HG02571 (cell line): ENCODE measurements around the gene RHBG.

Experiments
- ATAC-seq: cut with Tn5 transposase; IDR thresholded peaks from one replicate; pipeline ENCODE4 v1.9.1; 2021; ENCODE audit warnings: mild to moderate bottlenecking, moderate library complexity; ENCODE audit not compliant: unreplicated experiment

The RHBG gene

GRCh38 chr1:156402331-156403020 lies 33.5 kb downstream of the RHBG start:
- ATAC-seq = no peak

DNA sequence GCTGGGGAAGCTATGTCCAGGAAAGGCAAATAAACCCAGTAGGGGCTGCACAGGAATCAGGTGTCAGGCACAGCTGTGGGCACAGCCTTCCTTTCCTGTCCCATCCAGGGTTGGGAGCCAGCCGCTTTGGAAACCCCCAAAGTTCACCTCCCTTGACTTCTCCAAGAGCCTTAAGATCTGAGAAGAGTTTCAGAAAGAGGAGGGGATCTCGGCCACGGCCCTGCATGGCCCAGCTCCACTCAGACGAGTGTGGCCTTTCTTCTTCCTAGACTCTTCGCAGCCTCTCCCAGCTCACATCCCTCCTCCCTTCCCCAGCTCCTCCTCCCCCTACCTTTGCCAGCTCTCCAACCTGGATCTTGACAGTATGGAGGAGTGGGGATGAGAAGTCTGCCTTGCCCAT lies 36.7 kb downstream of the RHBG start:
- no peak for ATAC-seq

- ATAC-seq = no peak
Measured at GRCh38 chr1:156406251-156406650, 37.2 kb downstream of the RHBG start.

DNA sequence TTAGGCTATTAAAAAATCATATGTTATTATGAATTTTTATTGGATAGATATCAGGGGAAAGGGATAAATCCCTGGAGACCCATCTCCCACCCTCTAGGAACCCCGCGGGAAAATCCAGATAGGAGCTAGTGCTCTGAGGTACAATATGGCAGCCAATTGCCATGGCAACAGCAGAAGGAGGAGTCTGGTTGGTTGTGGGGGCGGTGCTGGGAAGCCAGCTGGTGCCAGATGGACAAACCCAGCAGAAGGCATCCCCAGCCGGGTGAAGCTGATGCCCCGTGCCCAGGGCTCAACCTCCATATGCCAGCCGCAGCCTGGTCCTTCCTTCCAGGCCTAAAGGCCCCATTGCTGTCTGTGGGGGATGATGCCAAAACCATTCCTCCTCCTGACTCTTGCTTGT lies 38.3 kb downstream of the RHBG start:
- ATAC-seq = no peak

DNA sequence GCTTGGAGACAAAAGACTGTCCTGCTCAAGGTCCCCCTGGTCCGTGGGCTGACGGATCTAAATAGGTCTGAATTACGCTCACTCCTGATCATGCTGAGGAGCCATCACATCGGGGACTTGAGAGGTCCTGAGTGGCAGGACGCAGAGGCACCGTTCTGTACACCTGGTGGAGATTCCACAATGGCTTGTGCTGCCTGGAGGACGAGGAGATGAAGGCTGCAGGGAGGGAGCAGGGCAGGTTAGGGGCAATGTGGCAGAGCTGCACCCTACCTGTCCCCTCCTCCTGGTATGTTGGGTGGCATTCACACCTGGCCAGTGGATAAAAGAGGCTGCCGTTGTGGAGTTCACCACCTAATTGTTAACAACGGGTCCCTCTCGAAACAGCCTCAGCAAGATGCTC lies 38.7 kb downstream of the RHBG start:
- ATAC-seq = no peak

- ATAC-seq = no peak
Measured at GRCh38 chr1:156409439-156409838, 40.4 kb downstream of the RHBG start.

DNA sequence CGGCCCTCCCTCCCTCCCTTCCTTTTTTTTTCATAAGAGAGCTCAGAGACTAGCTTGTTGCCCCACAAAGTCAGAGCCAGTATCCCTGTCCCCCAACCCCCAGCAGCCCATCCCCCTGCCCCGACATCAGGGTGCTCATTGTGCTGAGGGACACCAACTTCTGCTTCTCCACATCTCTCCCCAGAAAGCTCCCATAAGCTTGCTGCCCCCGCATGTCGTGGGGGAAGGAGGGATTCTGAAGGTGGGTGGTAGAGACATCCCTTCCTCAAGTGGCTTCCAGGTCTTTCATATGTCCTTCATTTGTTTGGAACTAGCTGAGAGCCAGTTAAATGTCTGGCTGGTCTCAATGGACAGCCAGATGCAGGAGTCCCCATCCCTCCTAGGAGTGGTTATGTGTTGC lies 41.2 kb downstream of the RHBG start:
- ATAC-seq = no peak

DNA sequence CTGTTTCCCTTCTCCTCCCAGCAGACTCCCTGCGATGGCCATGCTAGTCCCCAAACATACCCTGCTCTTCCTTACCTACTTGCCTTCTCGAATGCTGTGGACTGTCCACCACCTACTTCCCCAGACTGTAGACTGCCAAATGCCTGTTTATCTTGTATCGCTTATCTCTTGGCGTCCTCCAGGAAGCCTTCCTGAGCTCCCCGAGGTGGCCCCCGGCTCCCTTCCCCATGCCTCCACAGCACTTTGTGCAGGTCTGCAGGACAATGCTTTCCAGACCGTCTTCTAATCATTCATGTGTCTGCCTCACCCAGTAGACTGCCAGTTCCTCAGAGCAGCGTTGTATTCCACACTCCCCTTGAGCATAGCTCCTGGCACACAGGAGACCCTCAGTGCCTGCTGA lies 41.7 kb downstream of the RHBG start:
- no peak for ATAC-seq

- ATAC-seq = no peak
Measured at GRCh38 chr1:156412653-156413321, 43.8 kb downstream of the RHBG start.

DNA sequence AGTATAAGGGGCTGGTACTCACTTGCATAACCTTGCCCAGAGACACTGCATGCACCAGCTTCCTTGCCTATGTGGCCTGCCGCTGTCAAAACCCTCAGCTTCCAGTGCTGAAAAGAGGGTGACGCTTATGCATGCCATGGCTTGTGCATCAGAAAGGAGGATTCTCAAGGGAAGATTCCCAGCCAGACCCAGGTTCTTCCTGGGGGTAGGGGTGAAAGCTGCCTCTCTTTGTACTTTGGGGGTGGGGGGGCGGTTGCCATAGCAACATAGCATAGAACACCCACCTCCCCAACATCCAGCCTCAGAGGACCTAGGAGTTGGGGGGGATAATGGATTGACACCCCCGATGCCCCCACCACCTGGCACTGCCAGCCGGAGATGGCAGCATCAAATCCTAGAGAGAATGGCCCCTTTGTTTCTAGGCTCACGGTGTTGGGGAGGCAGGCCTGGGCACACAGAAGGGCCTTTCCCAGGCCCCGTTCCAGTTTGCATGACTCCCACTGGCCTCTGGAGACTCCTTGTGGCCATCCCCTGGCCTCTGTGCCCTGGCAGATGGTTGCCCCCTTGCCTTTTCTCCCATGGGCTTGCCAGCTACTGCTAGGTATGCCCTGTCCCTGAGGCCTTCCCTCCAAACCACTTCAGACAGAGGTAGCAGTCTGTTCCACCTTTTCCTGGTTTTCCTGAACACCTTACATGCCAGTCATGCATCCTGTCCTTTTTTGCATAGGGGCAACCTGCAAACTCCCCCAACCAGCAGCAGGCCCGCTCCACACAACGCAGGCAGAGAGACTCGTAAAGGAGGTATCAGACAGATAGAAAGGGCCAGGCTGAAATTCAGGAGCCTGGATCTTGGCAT lies 44.6 kb downstream of the RHBG start:
- ATAC-seq = no peak

GRCh38 chr1:156414461-156415064 lies 45.6 kb downstream of the RHBG start:
- ATAC-seq = no peak

DNA sequence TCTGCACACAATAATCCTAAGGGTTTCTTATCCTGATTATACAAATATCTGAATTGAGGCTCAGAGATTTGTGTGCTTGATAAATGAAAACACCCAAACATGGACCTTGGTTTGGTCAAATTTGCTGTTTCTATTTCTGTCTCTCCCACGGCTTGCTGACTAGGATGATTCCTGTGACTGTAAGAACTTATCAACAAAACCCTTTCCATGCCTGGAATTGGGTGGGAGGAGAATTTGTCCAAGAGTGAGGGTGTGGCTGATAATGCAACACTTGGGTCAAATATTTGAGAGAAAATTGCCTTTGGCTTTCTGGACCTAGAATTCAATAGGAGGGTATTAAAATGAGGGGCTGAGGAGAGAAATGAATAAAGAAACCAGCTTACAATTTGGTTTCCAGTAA lies 48.0 kb downstream of the RHBG start:
- ATAC-seq = no peak

DNA sequence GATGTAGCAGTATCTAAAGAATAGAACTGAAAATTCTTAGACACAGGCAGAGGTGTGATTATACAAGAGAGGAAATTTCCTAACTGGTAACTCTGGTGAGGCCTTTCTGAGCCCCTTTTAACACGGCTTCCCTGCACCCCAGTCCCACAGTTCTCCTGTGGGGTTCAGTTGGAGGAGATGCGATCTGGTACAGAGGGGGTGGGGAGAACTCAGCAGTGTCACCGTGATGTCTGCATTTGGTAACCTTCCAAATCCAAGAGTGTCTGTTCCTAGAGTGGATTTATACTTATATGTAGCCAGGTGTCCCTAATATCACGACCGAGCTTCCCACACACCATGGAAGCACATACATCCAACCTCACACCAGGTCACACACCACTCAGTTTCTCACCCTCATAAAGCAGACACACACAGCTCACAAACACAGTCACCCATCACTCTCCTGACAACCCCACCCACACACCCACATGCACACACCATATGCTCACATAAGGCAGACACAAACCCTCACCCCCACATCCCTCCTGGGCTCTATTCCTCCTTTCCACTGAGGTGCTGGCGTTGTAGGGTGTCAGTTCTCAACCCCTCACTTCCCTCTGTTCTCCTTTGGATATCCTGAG lies 48.5 kb downstream of the RHBG start:
- no peak for ATAC-seq

GRCh38 chr1:156418416-156419070 lies 49.5 kb downstream of the RHBG start:
- no peak for ATAC-seq

DNA sequence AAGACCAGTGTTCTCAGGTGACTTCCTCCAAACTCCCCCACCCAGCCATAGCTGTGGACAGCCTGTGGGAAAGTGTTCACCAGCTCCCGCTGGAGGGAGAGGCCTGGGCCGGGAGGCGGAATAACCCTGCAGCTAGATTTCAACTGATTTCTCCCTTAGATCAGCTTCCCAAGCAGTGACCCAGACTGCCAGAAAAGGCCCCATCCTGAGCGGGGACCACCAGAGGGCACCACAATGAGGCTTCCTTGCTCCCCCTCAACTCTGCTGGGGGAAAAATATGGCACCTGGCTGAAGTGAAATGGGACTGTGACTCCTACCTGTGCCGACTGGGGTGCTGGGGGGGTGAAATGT lies 50.8 kb downstream of the RHBG start:
- ATAC-seq = no peak

DNA sequence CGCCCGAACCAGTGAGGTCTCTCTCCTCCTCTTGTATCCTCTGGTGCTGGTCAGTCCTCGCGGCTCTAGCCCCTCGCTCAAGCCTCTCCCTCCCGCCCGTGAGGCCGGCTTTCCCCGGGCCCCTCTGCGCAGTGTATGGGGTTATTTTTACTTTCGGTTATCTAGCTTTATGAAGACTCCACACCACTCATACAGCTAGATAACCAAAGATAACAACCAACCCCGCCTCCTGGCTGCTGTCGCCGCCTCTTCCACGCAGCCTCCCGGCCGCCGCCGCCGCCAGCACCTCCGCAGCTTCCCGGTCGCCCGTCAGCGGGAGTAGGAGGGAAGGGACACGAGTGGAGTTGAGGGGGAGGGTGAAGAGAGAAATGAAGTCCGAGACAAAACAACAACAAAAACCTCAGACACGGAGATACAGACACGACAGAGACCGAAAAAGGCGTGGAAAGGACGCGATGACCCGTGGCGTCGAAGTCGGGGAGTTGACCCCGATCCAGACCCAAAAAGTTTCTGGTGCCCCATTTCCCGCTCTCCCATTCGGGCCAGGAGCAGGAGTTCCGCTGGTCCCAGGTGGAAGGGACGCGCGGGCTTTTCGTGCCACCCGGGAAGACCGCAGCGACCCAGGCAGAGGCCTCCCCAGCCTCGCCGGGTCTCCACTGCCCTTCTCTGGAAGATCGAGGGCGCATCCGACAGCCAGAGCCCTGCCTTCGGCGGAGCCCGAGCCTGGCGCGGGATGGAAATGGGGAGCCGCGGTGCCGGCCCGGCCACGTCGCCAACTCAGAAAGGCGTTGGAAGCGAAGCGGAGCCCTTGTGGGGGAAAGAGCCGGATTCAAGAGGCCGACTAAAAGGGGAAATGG lies 51.4 kb downstream of the RHBG start:
- no peak for ATAC-seq

DNA sequence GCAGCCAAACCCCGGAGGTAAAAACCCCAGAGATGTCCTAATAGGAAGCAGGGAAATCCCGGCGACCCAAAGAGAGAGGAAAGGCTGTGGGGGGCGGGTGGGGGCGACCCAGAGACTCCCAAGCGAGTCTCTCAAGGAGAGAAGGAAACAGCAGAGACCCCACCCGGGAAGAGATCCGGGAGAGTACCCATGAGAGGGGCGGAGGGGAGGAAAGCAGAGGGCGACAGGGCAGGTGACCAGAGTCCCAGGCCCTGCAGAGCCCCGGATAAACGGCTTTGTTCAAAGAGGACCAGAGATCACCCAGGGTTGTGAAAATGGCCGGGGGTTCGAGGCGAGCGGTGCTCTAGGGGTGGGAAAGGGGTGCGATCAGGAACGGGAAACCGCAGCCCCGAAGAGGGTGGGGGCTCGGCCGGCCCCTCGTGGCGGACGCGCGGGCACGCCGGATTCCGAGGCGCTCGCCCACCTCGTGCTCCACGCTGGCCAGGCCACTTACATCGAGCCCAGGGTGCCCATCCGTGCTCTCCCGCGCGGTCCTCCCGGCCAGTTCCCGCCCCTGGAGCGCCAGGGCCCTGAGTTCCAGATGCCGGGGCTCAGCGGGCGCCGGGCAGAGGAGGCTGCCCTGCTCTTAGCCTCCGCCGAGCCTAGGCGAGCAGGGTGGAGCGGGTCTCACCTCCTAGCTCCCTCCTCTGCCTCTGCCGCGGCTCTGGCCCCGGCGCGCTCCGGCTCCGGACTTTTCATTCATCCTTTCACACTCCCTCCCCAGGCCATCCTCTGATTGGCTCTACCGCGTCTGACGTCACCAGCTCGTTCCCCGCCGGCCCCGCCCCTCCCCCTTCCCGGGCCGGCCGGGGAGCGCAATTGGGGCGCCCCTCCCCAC lies 52.3 kb downstream of the RHBG start:
- ATAC-seq = peak; percentile 60

DNA sequence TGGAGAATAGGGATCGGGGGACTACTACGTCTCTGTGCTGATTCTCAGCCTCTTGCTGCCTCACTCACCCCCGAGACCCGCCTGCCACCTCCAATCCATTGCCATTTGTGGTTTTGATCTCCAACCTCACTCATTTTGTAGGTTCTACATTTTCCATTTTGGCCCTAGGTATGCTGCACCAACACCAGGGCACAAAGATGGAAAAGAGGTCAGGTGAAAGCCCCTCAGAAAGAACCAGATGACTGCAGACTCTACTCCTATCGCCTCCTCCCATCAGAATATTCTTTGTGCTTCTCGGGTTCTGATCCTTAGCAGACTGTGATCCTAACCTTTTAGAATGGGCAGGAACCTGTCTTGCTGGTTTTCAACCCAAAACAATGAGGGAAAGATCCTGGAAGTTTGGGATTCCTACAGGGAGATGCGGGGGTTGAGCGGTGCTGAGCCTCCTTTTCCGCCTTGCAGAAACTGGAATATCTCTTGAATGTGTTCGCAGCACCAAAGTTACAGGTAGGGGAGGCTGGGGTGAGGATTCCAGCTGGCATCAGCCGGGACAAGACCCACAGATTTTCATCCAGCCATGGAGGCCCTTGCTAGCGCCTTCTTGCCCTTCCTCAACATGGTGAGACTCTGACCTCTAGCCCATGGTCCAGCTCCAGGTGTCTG lies 53.1 kb downstream of the RHBG start:
- no peak for ATAC-seq
